Psoas muscle (tissue), 8 donors: ENCODE data around the gene SPDEF. TPM values are rescaled to one million over a fixed set of nuclear protein-coding genes. Genes with fewer than 3 reads are reported as not detected.

Experiments
- ATAC-seq, 4 donors: fragments of 200-7000 bp; cut with Tn5 transposase; one replicate each; pipeline ENCODE4 v1.9.1; 2020; ENCODE audit warnings: moderate library complexity in 3 of 4, mild to moderate bottlenecking in 2 of 4
- DNase-seq, 2 donors: peaks; one replicate each; pipeline ENCODE4 v3.0.0-alpha.2; 2020
- H3K27ac ChIP-seq: fragments of 200-600 bp; one replicate; pipeline ENCODE4 v1.8.0; 2022
- H3K27me3 ChIP-seq, 3 donors: fragments of 200-600 bp in 1 of 3; one replicate each; pipeline versions ENCODE4 v1.6.1 to v1.8.0; 2013 to 2022; ENCODE audit warnings: low read length in 2 of 3, mild to moderate bottlenecking in 2 of 3, moderate library complexity in 1 of 3; ENCODE audit not compliant: insufficient read depth in 3 of 3
- H3K36me3 ChIP-seq, 2 donors: fragments of 200-600 bp in 1 of 2; one replicate each; pipeline versions ENCODE4 v1.6.1 to v1.8.0; 2013 to 2022; ENCODE audit warnings: low read depth in 1 of 2, mild to moderate bottlenecking in 1 of 2, moderate library complexity in 1 of 2; ENCODE audit not compliant: insufficient read depth in 1 of 2
- H3K4me1 ChIP-seq: fragments of 200-600 bp; one replicate; pipeline ENCODE4 v1.8.0; 2022
- H3K4me3 ChIP-seq: fragments of 200-600 bp; one replicate; pipeline ENCODE4 v1.8.0; 2022; ENCODE audit warnings: mild to moderate bottlenecking
- H3K9me3 ChIP-seq: fragments of 200-600 bp; one replicate; pipeline ENCODE4 v1.8.0; 2022
- CTCF ChIP-seq: fragments of 200-600 bp; IDR thresholded peaks from one replicate; pipeline ENCODE4 v1.8.0; 2022; ENCODE audit warnings: antibody characterized with exemption
- WGBS, 3 donors: extraction: QIAGEN DNeasy Blood & Tissue Kit; methylation state at CpG; one replicate each; pipeline versions ENCODE4 v1.1.6 to v1.1.7; 2013; 5-methylcytosine and 5-hydroxymethylcytosine counted together
- intact Hi-C, 2 donors: fragments of 100-400 bp; cut with DNase I; formaldehyde crosslinking; loops; one replicate each; pipeline versions ENCODE4 v1.11.0 to v1.14.2; 2022
- polyA plus RNA-seq, 3 donors: library from polyadenylated mRNA; stranded (reverse); fragments of 200-250 nt; gene quantifications; one replicate each; pipeline ENCODE4 v1.2.3, GENCODE V29; 2013
- total RNA-seq, 4 donors: library from RNA; stranded (reverse); fragmentation: NEBNext Ultra II Directional in 2 of 4; extraction: Animal tissue kit (Norgen Biotek cat#: 25700) in 2 of 4; gene quantifications; one replicate each; pipeline versions ENCODE4 v1.2.1 to v1.2.4, GENCODE V29; 2021 to 2023
- donor health status: healthy with polysubstance abuse.
- donor health status: DM: no; HTN: no; CAD: no; lungs with moderate emphysema.
- donor health status: Bipolar disorder and iron deficiency.
- donor health status: healthy.
- donor health status: DM: yes; HTN: yes; CAD: no.
- donor health status: DM: no; HTN: no; CAD: no.
- donor health status: DM: no; HTN: no; CAD: no.
- donor health status: DM: yes; HTN: yes; CAD: no.

The SPDEF gene
- total and polyA plus RNA-seq, 7 donors = 0.03 to 0.22 (median 0.21) TPM; not detected in 2

- peaks cover 0 to 13% (median 6%) of the 10 kb centered on the region in 3 donors for H3K27me3 ChIP-seq
- peak overlapping the region; percentile 11 for H3K4me3 ChIP-seq
- no peak for ATAC-seq
- DNase-seq = peak in 1 of 2 donors; percentile 50
- no peaks in the 10 kb centered on the region for H3K9me3 ChIP-seq
- TF ChIP-seq CTCF = no peak
- 22 to 25% (median 22%) methylated on average over 26 to 34 of the region's 34 CpGs for WGBS, 3 donors
- intact Hi-C loops = no loop called here
- no peaks in the 10 kb centered on the region for H3K36me3 ChIP-seq
- H3K27ac ChIP-seq = no peak overlapping the region
- H3K4me1 ChIP-seq = no peaks in the 10 kb centered on the region
Observed at GRCh38 chr6:34514593-34515472, 41.3 kb downstream of the SPDEF start.

GRCh38 chr6:34514112-34514511 lies 42.0 kb downstream of the SPDEF start:
- Histone ChIP-seq H3K9me3 (peaks cover 3% of the 10 kb centered on the region), H3K4me1 (no peaks in the 10 kb centered on the region), H3K36me3 (no peaks in the 10 kb centered on the region), H3K27ac (no peak overlapping the region), H3K27me3 (peaks cover 0 to 13% (median 6%) of the 10 kb centered on the region in 3 donors), H3K4me3 (no peak overlapping the region)
- ATAC-seq = no peak
- intact Hi-C loops = no loop called here
- DNase-seq = no peak
- 84 to 87% (median 86%) methylated on average over 8 of the region's 8 CpGs for WGBS, 3 donors
- no peak for TF ChIP-seq CTCF

GRCh38 chr6:34513646-34514045 lies 42.5 kb downstream of the SPDEF start:
- ATAC-seq (no peak), DNase-seq (no peak)
- Histone ChIP-seq H3K36me3 (no peaks in the 10 kb centered on the region), H3K4me3 (no peak overlapping the region), H3K27ac (no peak overlapping the region), H3K4me1 (no peaks in the 10 kb centered on the region), H3K27me3 (peaks cover 0 to 13% (median 6%) of the 10 kb centered on the region in 3 donors), H3K9me3 (peaks cover 5% of the 10 kb centered on the region)
- no peak for TF ChIP-seq CTCF
- intact Hi-C loops = no loop called here
- WGBS, 3 donors = 87 to 91% (median 88%) methylated on average over 4 of the region's 4 CpGs

GRCh38 chr6:34512738-34513115 lies 43.4 kb downstream of the SPDEF start:
- TF ChIP-seq CTCF = no peak
- ATAC-seq = no peak
- no peaks in the 10 kb centered on the region for H3K4me1 ChIP-seq
- DNase-seq = peak in 1 of 2 donors; percentile 43
- H3K9me3 ChIP-seq = peaks cover 5% of the 10 kb centered on the region
- intact Hi-C loops = no loop called here
- H3K27ac ChIP-seq = no peak overlapping the region
- 82 to 83% (median 83%) methylated on average over 5 of the region's 5 CpGs for WGBS, 3 donors
- peaks cover 0 to 13% (median 6%) of the 10 kb centered on the region in 3 donors for H3K27me3 ChIP-seq
- no peaks in the 10 kb centered on the region for H3K36me3 ChIP-seq
- no peak overlapping the region for H3K4me3 ChIP-seq
